Panc1 (cell line): ENCODE results near the gene TACR1. TPM values are rescaled to one million over a fixed set of nuclear protein-coding genes. Genes with fewer than 3 reads are reported as not detected.

Experiments used
- ATAC-seq: fragments of 200-7000 bp; cut with Tn5 transposase; 2 replicates; pipeline ENCODE4 v1.9.1; 2020; ENCODE audit warnings: mild to moderate bottlenecking, moderate library complexity
- BruUV-seq: library from RNA; stranded (reverse); fragments of 400-500 nt; replicated peaks from 2 replicates; lab custom pipeline; 2021; lab: Mats Ljungman, UMichigan
- CTCF ChIA-PET: fragments of 300-600 bp; sonication (Branson Sonifier 250); formaldehyde crosslinking; loops from one replicate; lab custom pipeline; 2022; ENCODE audit warnings: antibody characterized with exemption; lab: Charles Lee
- POLR2A ChIA-PET: fragments of 300-600 bp; sonication (Branson Sonifier 250); formaldehyde crosslinking; loops from one replicate; lab custom pipeline; 2022; ENCODE audit warnings: antibody characterized with exemption; lab: Charles Lee
- DNase-seq: peaks from one replicate; pipeline ENCODE4 v3.0.0-alpha.2; 2010; ENCODE audit warnings: low read depth, low spot score
- H3K27ac ChIP-seq: 2 replicates; pipeline ENCODE4 v1.5.1; 2011; ENCODE audit warnings: mild to moderate bottlenecking, low read length, inconsistent platforms
- H3K27me3 ChIP-seq: fragments of 200-500 bp; sonication (Bioruptor generic); 2 replicates; pipeline ENCODE4 v1.6.0; 2014; ENCODE audit warnings: low read length, inconsistent platforms; ENCODE audit not compliant: control insufficient read depth, insufficient read depth
- H3K36me3 ChIP-seq: fragments of 200-500 bp; sonication (Bioruptor generic); 2 replicates; pipeline ENCODE4 v1.5.1; 2014; ENCODE audit warnings: inconsistent platforms, mild to moderate bottlenecking, low read length, moderate library complexity; ENCODE audit not compliant: control insufficient read depth, insufficient read depth
- H3K4me1 ChIP-seq: 2 replicates; pipeline ENCODE4 v1.5.1; 2011; ENCODE audit warnings: inconsistent platforms, mild to moderate bottlenecking, low read length, moderate library complexity; ENCODE audit not compliant: control insufficient read depth, insufficient read depth
- H3K4me3 ChIP-seq, 2 experiments: 2 replicates each; pipeline ENCODE4 v1.5.1; 2011 to 2012; ENCODE audit warnings: low read depth in 2 of 2, low read length in 2 of 2, mild to moderate bottlenecking in 2 of 2, inconsistent platforms in 1 of 2, moderate library complexity in 1 of 2
- H3K9me3 ChIP-seq: fragments of 200-500 bp; sonication (Bioruptor generic); 2 replicates; pipeline ENCODE4 v1.5.1; 2014; ENCODE audit warnings: low read depth, mild to moderate bottlenecking, inconsistent platforms, low read length, moderate library complexity; ENCODE audit not compliant: control insufficient read depth, insufficient read depth
- POLR2AphosphoS5 ChIP-seq: IDR thresholded peaks from 2 replicates; pipeline ENCODE4 v1.6.1; 2012; ENCODE audit warnings: mild to moderate bottlenecking, low read depth, low read length, moderate library complexity
- REST ChIP-seq, 2 experiments: IDR thresholded peaks; 2 replicates each; pipeline ENCODE4 v1.6.1; 2011 to 2012; ENCODE audit warnings: low read depth in 2 of 2, control low read depth in 1 of 2, low read length in 1 of 2, mild to moderate bottlenecking in 1 of 2, moderate library complexity in 1 of 2; ENCODE audit not compliant: insufficient read depth in 1 of 2
- SIN3A ChIP-seq: IDR thresholded peaks from 2 replicates; pipeline ENCODE4 v1.6.1; 2012; ENCODE audit warnings: low read depth, mild to moderate bottlenecking, low read length, moderate library complexity, borderline replicate concordance; ENCODE audit not compliant: insufficient read depth
- TCF7L2 ChIP-seq: IDR thresholded peaks from 2 replicates; pipeline ENCODE4 v1.6.1; 2011; ENCODE audit warnings: mild to moderate bottlenecking, low read depth, low read length, inconsistent platforms
- in situ Hi-C: cut with HindIII; loops from 2 replicates; pipeline ENCODE4 v1.10.0; 2016; ENCODE audit warnings: low sequenced_read_pairs, low pct_unique_long_range_greater_than_20kb
- intact Hi-C: fragments of 100-400 bp; cut with micrococcal nuclease; formaldehyde crosslinking; loops from one replicate; pipeline ENCODE4 v1.10.0; 2022; ENCODE audit not compliant: unreplicated experiment
- total RNA-seq: library from RNA; stranded (reverse); gene quantifications from one replicate; pipeline ENCODE4 v1.2.1, GENCODE V29; 2021; ENCODE audit not compliant: unreplicated experiment
- TF ChIP-seq, protein P1 (sequence below): fragments of 450-650 bp; IDR thresholded peaks from 2 replicates; pipeline ENCODE4 v1.5.1; 2017; ENCODE audit warnings: mild to moderate bottlenecking

The TACR1 gene
- total RNA-seq, 1 experiment from 2014 or later = not detected

DNA sequence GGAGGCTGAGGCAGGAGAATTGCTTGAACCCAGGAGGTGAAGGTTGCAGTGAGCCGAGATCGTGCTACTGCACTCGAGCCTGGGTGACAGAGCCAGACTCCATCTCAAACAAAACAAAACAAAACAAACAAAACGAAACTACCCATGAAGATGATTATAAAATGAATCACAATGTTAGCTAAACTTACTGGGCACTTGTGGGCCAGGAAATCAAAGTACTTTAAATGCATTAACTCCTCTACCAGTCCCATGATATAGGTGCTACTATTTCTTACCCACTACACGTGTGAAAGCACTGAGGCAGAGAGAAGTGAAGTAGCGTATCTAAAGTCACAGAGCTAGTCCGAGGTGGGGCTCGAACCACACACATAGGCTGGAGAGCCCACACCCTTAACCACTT, 187.2 kb downstream of the TACR1 start:
- DNase-seq = no peak
- no TSS peak for BruUV-seq
- in situ Hi-C loops = no loop called here
- H3K9me3 ChIP-seq = no peaks in the 10 kb centered on the region
- H3K27me3 ChIP-seq = no peaks in the 10 kb centered on the region
- H3K4me1 ChIP-seq = no peaks in the 10 kb centered on the region
- H3K27ac ChIP-seq = no peak overlapping the region
- H3K36me3 ChIP-seq = no peaks in the 10 kb centered on the region
- CTCF ChIA-PET = no interaction called here
- no peak for TF ChIP-seq TCF7L2
- TF ChIP-seq, protein P1, sequence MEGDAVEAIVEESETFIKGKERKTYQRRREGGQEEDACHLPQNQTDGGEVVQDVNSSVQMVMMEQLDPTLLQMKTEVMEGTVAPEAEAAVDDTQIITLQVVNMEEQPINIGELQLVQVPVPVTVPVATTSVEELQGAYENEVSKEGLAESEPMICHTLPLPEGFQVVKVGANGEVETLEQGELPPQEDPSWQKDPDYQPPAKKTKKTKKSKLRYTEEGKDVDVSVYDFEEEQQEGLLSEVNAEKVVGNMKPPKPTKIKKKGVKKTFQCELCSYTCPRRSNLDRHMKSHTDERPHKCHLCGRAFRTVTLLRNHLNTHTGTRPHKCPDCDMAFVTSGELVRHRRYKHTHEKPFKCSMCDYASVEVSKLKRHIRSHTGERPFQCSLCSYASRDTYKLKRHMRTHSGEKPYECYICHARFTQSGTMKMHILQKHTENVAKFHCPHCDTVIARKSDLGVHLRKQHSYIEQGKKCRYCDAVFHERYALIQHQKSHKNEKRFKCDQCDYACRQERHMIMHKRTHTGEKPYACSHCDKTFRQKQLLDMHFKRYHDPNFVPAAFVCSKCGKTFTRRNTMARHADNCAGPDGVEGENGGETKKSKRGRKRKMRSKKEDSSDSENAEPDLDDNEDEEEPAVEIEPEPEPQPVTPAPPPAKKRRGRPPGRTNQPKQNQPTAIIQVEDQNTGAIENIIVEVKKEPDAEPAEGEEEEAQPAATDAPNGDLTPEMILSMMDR = no peak
- TF ChIP-seq POLR2AphosphoS5 = no peak
- TF ChIP-seq REST (IDR thresholded peaks at IDR 0.05; ENCODE audit: insufficient read depth in 1 of 2, low read depth in 2 of 2, low read length in 1 of 2) = no peak
- no peak for TF ChIP-seq SIN3A
- intact Hi-C loops = no loop called here
- ATAC-seq = peak; percentile 34; the same call in 1 of the 2 replicates
- H3K4me3 ChIP-seq = no peak overlapping the region
- POLR2A ChIA-PET = no interaction called here

- CTCF ChIA-PET = no interaction called here
- TF ChIP-seq POLR2AphosphoS5 (no peak), SIN3A (no peak), REST (IDR thresholded peaks at IDR 0.05; ENCODE audit: insufficient read depth in 1 of 2, low read depth in 2 of 2, low read length in 1 of 2) (no peak), TCF7L2 (no peak)
- TF ChIP-seq, protein P1 = no peak
- DNase-seq (no peak), ATAC-seq (no peak)
- Histone ChIP-seq H3K4me1 (no peaks in the 10 kb centered on the region), H3K9me3 (no peaks in the 10 kb centered on the region), H3K27ac (no peak overlapping the region), H3K27me3 (no peaks in the 10 kb centered on the region), H3K36me3 (no peaks in the 10 kb centered on the region), H3K4me3 (no peak overlapping the region)
- BruUV-seq = no TSS peak
- intact Hi-C loops = no loop called here
- in situ Hi-C loops = no loop called here
- POLR2A ChIA-PET = no interaction called here
Measured at GRCh38 chr2:75010571-75010970, 188.7 kb downstream of the TACR1 start.
